ENCODE measurements around the gene UGT1A7.

UGT1A7 gene

GRCh38 chr2:233702238-233702637 lies 20.5 kb downstream of the UGT1A7 start:
- DNase-seq (ENCODE audit: low spot score): no peak
- TF ChIP-seq CTCF (IDR thresholded peaks at IDR 0.05; ENCODE audit: extremely low read depth, missing control alignments): no peak

GRCh38 chr2:233705911-233706506 lies 24.3 kb downstream of the UGT1A7 start:
- no peak for DNase-seq (ENCODE audit: low spot score)
- no peak for TF ChIP-seq CTCF (IDR thresholded peaks at IDR 0.05; ENCODE audit: extremely low read depth, missing control alignments)

GRCh38 chr2:233706720-233707119 lies 25.0 kb downstream of the UGT1A7 start:
- TF ChIP-seq CTCF (IDR thresholded peaks at IDR 0.05; ENCODE audit: extremely low read depth, missing control alignments): no peak
- no peak for DNase-seq (ENCODE audit: low spot score)

- DNase-seq (ENCODE audit: low spot score): no peak
- TF ChIP-seq CTCF (IDR thresholded peaks at IDR 0.05; ENCODE audit: extremely low read depth, missing control alignments): no peak
Observed at GRCh38 chr2:233707940-233708644, 26.4 kb downstream of the UGT1A7 start.

- no peak for TF ChIP-seq CTCF (IDR thresholded peaks at IDR 0.05; ENCODE audit: extremely low read depth, missing control alignments)
- no peak for DNase-seq (ENCODE audit: low spot score)
Observed at GRCh38 chr2:233708942-233709341, 27.2 kb downstream of the UGT1A7 start.

- peak; percentile 90 for TF ChIP-seq CTCF (IDR thresholded peaks at IDR 0.05; ENCODE audit: extremely low read depth, missing control alignments)
- peak; percentile 62 for DNase-seq (ENCODE audit: low spot score)
Observed at GRCh38 chr2:233711312-233712008, 29.8 kb downstream of the UGT1A7 start.

GRCh38 chr2:233712611-233713261 lies 31.0 kb downstream of the UGT1A7 start, which contains the start of gene UGT1A5:
UGT1A5 (plus strand) TSS chr2:233712907; CDS start chr2:233712992, 85 bp downstream.
- DNase-seq (ENCODE audit: low spot score): no peak
- no peak for TF ChIP-seq CTCF (IDR thresholded peaks at IDR 0.05; ENCODE audit: extremely low read depth, missing control alignments)
